Glutamatergic neuron (in vitro differentiated cells): ENCODE results near the gene CRACR2A. TPM values are rescaled to one million over a fixed set of nuclear protein-coding genes. Genes with fewer than 3 reads are reported as not detected.
A peak's percentile ranks its signal among the peaks of the same experiment; 100 is the strongest.

Source experiments
- DNase-seq: peaks from one replicate; pipeline ENCODE4 v3.0.0; 2022
- H3K27ac Mint-ChIP-seq: one replicate; pipeline ENCODE4 v1.8.0; 2020; ENCODE audit warnings: mild to moderate bottlenecking, mixed read lengths, inconsistent platforms; ENCODE audit not compliant: unreplicated experiment
- H3K27me3 Mint-ChIP-seq: one replicate; pipeline ENCODE4 v1.8.0; 2020; ENCODE audit warnings: mild to moderate bottlenecking, moderate library complexity, mixed read lengths, inconsistent platforms; ENCODE audit not compliant: unreplicated experiment
- H3K36me3 Mint-ChIP-seq: one replicate; pipeline ENCODE4 v1.8.0; 2020; ENCODE audit warnings: mild to moderate bottlenecking, mixed read lengths, inconsistent platforms; ENCODE audit not compliant: unreplicated experiment
- H3K4me1 Mint-ChIP-seq: one replicate; pipeline ENCODE4 v1.8.0; 2020; ENCODE audit warnings: mild to moderate bottlenecking, low read depth, mixed read lengths, inconsistent platforms; ENCODE audit not compliant: unreplicated experiment
- H3K4me3 Mint-ChIP-seq: one replicate; pipeline ENCODE4 v1.8.0; 2020; ENCODE audit warnings: mild to moderate bottlenecking, mixed read lengths, inconsistent platforms; ENCODE audit not compliant: unreplicated experiment
- H3K9me3 Mint-ChIP-seq: one replicate; pipeline ENCODE4 v1.8.0; 2020; ENCODE audit warnings: mild to moderate bottlenecking, moderate library complexity, mixed read lengths, inconsistent platforms; ENCODE audit not compliant: unreplicated experiment
- CTCF ChIP-seq: fragments of 200-600 bp; sonication (generic); IDR thresholded peaks from one replicate; pipeline ENCODE4 v1.5.0; 2021; ENCODE audit not compliant: partially characterized antibody, unreplicated experiment
- total RNA-seq: library from RNA; stranded (reverse); fragmentation: NEBNext Ultra II Directional; extraction: Animal tissue kit (Norgen Biotek cat#: 25700); gene quantifications from one replicate; pipeline ENCODE4 v1.2.1, GENCODE V29; 2021; ENCODE audit not compliant: unreplicated experiment

Gene CRACR2A
- total RNA-seq, 1 donor from 2014 or later: 4.5 TPM

- peaks cover 19% of the 10 kb centered on the region for H3K4me1 Mint-ChIP-seq
- H3K9me3 Mint-ChIP-seq: peaks cover 12% of the 10 kb centered on the region
- no peak for DNase-seq
- peaks cover 11% of the 10 kb centered on the region for H3K36me3 Mint-ChIP-seq
- no peak overlapping the region for H3K27ac Mint-ChIP-seq
- peaks cover 1% of the 10 kb centered on the region for H3K27me3 Mint-ChIP-seq
- TF ChIP-seq CTCF: no peak
- H3K4me3 Mint-ChIP-seq: no peak overlapping the region
These were observed 67.1 kb downstream of the CRACR2A start for GRCh38 chr12:3685830-3686229.

GRCh38 chr12:3684449-3685051 is 68.4 kb downstream of the CRACR2A start:
- no peak overlapping the region for H3K4me3 Mint-ChIP-seq
- peaks cover 10% of the 10 kb centered on the region for H3K9me3 Mint-ChIP-seq
- H3K27ac Mint-ChIP-seq: peak overlapping the region; percentile 34
- H3K4me1 Mint-ChIP-seq: peaks cover 19% of the 10 kb centered on the region
- H3K36me3 Mint-ChIP-seq: peaks cover under 1% of the 10 kb centered on the region
- peaks cover 1% of the 10 kb centered on the region for H3K27me3 Mint-ChIP-seq
- no peak for TF ChIP-seq CTCF
- DNase-seq: no peak

- Mint-ChIP-seq H3K27ac (no peak overlapping the region), H3K9me3 (peaks cover 5% of the 10 kb centered on the region), H3K36me3 (peaks cover 5% of the 10 kb centered on the region), H3K4me3 (no peak overlapping the region), H3K27me3 (peaks cover 1% of the 10 kb centered on the region), H3K4me1 (peaks cover 19% of the 10 kb centered on the region)
- DNase-seq: no peak
- TF ChIP-seq CTCF: no peak
These were observed 69.2 kb downstream of the CRACR2A start for GRCh38 chr12:3683670-3684069.

GRCh38 chr12:3681595-3682061 is 71.3 kb downstream of the CRACR2A start:
- Mint-ChIP-seq H3K4me1 (peaks cover 19% of the 10 kb centered on the region), H3K27me3 (peaks cover 2% of the 10 kb centered on the region), H3K4me3 (no peak overlapping the region), H3K9me3 (peaks cover 6% of the 10 kb centered on the region), H3K27ac (no peak overlapping the region), H3K36me3 (peaks cover 5% of the 10 kb centered on the region)
- no peak for TF ChIP-seq CTCF
- no peak for DNase-seq

- Mint-ChIP-seq H3K9me3 (peaks cover 6% of the 10 kb centered on the region), H3K36me3 (peaks cover 5% of the 10 kb centered on the region), H3K27ac (no peak overlapping the region), H3K4me3 (no peak overlapping the region), H3K27me3 (peaks cover 2% of the 10 kb centered on the region), H3K4me1 (peaks cover 17% of the 10 kb centered on the region)
- TF ChIP-seq CTCF: peak; percentile 16
- DNase-seq: peak; percentile 50
These were observed 71.9 kb downstream of the CRACR2A start for GRCh38 chr12:3680919-3681594.
